ENCODE measurements around the gene MT1B.
"Not testable (repeated sequence)": the region's sequence is repeated elsewhere in the genome, so short reads cannot be mapped to it uniquely, and the experiment has no call there.

Gene MT1B

DNA sequence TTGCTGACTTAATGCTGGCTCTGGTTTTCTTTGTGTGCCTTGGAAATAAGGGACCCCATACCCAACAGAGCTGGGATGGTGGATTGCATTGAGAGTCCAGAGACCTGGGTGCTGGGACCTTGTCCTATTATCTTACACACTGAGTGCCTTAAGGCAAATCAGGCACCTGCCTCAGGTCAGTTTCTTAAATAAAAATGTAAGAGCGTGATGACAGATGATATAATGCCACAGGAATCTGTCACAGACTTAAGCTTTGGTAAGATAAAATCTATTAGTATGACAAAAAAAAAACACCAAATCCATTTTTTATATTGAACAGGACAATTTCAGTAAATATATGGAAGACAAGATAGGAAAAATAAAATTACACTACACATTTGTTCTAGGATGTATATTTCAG is 11.6 kb upstream of the MT1B start:
- no peak for DNase-seq

DNA sequence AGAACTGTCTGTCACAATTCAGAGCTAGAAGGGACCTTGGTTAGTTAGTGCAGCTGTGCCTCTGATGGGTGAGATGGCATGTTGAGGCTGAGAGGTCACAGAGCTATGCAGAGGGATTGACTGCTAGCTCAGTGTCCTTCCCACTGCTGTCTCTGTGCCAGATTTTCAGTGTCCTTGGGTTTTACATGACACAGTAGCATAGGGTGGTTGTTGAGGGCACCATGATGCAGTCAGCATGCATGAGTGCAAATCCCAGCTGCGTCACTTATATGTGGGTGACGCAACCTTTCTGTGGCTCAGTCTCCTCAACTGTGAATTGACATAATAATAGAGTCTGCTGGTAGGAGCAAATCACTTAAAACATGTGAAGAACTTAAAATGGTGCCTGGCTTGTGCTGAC is 10.5 kb upstream of the MT1B start:
- no peak for DNase-seq

DNA sequence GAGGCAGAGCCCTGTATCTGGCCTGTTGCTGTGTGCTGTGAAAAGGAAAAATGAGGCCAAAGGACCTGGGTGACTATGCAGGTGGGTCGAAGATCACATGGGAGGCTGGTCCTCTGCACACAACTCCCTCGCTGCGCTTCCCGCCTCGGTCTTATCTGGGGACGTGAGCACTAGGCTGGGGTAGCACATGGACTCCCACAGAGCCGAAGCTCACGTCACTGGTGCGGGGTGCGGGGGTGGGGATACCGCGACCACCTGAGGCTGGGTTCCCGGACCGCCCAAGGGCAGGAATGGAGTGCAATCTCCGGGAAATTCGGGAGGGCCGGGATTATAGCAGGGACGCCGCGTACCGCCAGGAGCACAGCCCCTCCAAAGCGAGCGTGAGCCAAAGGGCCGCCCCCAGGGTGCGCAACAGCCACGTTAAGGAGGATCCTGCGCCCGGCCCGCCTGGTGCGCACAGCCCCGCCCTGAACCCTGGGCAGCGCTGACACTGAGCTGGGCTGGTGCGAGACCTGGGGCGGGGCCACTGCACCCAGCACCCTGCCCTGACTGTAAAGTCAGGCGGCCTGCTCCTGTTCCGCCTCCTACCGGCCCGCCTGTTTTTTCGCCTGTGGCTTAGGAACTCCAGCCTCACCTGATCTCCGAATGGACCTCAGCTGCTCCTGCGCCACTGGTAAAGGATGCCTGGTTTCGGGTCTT is 8.5 kb upstream of the MT1B start:
- no peak for DNase-seq

DNA sequence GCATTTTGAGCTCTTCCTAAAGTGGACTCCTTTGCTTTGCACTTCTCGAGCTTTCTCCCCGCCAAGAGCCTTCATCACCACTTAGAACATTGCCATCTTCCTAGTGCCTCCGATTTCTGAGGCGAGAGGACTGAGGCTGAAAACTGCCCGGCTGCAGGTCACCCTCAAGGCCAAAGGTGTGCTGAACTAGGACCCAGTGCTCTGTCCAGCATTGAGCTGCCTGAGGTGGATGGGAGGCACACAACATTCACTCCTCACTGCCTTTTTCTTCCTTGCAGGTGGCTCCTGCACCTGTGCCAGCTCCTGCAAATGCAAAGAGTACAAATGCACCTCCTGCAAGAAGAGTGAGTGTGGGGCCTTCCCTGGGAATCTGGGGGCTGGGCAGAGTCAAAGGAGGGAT is 7.9 kb upstream of the MT1B start:
- DNase-seq: no peak

DNA sequence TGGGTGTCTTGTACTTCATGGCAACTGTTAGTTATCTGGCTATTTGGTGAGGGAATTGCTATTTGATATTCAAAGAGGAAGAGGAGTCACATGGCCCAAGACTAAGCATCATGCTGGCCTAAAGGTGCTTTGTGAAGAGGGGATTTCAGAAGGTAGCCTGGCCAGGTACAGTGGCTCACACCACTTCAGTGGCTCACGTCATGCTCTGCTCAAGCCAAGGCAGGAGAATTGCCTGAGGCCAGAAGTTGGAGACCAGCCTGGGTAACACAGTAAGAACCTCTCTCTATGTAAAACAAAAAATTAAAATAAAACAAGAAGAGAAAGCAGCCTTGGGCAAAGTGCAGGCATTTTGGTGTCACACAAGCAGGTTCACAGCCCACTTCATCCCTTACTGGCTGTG is 6.4 kb upstream of the MT1B start:
- no peak for DNase-seq

DNA sequence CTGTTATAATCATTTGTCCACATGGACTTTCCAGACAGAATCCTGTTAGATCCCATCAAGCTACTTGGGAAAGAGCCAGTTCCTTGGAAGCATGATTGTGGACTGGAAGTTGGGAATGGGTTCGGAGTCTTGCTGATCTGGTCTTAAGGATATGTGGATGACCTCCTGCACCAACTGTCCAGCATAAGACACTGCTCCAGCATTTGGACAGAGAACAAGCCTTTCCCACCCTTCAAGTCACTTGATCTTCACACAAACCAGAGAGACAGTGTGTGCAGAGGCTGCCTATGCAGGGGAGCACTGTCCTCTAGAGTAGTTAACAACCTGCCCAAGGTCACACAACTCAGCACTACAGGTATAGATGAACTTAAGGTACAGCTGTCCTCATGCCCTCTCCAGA is 5.8 kb upstream of the MT1B start:
- DNase-seq: no peak

DNA sequence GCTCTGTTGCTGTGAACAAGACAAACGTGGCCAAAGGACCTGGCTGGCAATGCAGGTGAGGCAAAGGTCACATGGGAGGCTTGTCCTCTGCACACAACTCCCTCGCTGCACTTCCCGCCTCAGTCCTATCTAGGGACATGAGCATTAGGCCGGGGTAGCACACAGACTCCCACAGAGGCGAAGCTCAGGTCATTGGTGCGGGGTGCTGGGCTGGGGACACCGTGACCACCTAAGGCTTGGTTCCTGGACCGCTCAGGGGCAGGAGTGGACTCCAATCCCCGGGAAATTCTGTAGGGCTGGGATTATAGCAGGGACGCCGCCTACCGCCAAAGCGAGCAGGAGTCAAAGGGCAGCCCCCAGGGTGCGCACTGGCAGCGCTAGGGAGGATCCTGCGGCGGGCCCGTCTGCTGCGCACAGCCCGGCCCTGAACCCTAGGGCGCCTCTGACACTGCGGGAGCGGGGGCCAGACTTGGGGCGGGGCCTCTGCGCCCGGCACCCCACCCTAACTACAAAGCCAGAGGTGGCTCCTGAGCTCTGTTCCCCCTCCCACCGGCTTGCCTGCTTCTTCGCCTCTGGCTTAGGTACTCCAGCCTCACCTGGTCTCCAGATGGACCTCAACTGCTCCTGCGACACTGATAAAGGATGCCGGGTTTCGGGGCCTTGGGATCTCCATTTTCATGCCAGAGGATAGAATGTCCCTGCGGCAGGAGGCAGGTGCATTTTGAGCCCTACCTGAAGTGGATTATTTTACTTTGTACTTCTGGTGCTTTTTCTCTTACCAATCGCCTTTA is 3.9 kb upstream of the MT1B start:
- no peak for DNase-seq

DNA sequence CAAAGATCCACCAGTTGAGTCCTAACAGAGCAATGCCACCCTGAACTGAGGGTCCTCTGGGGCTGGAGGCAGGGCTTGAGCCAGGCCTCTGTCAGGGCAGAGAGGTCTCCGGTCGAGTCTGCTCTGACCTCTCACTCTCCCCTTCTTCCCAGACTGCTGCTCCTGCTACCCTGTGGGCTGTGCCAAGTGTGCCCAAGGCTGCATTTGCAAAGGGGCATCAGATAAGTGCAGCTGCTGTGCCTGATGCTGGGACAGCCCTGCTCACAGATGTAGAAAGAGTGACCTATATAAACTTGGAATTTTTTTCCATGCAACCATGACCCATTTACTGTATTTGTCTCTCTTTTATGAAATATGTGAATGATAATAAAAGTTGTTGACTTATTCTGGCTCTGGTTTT is 2.4 kb upstream of the MT1B start:
- no peak for DNase-seq

DNA sequence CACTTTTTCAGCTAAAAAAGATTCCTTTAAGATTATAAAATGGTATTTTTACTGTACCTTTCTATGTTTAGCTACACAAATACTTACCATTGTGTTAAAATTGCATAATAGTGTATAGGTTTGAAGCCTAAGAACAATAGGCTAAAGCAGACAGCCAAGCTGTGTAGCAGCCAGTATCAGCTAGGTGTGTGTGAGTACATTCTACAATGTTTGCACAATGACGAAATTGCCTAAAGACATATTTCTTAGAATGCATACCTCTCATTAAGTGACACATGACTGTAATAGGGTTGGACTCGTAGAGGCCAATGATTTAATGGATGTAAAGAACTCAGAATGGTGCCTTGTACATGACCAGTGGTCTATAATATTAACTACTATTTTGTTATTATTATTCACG is 1.9 kb upstream of the MT1B start:
- DNase-seq: no peak

DNA sequence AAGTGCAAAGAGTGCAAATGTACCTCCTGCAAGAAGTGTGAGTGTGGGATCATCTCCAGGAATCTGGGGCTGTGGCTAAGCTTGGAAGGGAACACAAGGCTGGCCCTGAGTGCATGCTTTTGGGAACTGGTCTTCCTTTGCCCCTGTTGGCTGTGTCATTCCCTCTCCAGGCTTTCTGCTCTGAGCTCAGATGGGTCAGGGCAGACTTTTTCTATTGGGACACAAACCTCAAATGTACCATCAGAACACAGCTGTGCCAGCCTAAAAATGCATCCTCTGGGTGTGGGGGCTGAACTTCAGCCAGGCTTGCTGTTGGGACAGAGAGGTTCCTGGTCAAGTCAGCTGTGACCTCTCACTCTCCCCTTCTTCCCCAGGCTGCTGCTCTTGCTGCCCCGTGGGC is 914 bp downstream of the MT1B start:
- no peak for DNase-seq

DNA sequence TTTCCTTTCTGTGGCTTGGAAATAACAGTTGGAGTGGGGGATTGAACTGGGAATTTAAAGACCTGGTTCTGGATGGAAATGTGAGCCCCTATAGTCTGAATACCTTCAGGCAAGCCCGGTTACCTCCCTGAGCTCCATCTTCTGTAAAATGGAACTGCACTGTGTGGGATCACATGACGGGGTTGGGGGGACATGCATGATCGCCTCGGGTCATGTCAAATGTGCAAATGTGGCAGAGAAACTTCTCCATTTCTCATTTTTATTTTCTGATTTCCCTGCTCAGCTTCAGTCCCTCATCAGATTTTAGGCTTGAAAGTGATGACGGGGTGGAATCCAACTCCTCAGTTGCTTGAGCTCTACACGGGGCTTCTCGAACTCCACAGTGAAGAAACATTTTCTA is 1.5 kb downstream of the MT1B start:
- DNase-seq: no peak

DNA sequence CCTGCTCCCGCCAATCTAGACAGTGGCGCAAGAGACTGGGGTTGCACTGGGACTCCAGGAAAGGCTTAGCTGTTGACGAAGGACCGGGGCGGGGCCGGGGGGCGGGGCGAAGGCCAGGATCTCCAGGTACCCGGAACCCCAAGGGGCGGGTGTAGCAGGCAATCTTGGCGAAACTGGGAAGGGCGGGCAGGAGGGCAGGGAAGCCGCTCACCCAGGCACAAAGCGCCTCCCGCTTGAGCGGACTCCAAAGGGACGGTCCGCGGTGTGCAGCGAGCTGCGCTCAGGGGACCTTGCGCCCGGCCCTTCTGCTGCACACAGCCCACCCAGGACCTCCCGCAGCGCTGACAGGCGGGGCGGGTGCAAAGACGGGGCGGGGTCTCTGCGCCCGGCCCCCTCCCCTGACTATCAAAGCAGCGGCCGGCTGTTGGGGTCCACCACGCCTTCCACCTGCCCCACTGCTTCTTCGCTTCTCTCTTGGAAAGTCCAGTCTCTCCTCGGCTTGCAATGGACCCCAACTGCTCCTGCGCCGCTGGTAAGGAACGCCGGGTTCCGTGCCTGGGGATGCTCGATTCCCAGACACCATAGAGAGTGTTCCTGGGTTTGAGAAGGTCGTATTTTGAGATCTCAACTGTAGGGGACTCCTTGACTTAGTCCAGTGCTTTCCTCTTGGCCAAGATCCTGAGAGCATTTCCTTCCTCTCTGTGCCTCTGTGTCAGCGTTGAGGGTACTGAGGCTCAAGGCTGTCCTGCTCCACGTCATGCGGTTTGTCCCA is 6.1 kb downstream of the MT1B start, which contains the start of gene MT1F:
Gene MT1F (plus strand): TSS at position 405 of the 772 bp plus-strand sequence. CDS start 100 bp downstream, at position 505.
- no peak for DNase-seq

DNA sequence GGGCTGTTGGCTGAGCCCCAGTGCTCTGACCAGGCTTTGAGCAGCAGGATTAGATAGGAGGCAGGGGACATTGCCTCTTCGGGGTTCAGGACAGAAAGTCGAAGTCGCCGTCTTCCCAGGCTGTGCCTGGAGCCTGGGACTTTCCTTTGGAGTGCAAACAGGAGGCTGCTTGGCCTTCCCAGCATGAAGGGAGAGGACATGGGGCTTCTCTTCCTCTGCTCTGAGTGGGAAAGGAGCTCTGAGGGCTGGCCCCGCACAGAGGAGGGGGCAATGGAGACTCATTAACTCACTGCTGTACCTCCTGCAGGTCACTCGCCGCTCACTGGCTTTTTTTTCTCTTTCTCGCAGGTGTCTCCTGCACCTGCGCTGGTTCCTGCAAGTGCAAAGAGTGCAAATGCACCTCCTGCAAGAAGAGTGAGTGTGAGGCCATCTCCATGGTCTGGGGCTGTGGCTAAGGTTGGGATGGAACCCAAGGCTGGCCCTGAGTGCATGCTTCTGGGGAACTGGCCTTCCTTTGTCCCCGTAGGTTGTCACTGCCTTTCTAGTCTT is 6.7 kb downstream of the MT1B start:
- DNase-seq: no peak

DNA sequence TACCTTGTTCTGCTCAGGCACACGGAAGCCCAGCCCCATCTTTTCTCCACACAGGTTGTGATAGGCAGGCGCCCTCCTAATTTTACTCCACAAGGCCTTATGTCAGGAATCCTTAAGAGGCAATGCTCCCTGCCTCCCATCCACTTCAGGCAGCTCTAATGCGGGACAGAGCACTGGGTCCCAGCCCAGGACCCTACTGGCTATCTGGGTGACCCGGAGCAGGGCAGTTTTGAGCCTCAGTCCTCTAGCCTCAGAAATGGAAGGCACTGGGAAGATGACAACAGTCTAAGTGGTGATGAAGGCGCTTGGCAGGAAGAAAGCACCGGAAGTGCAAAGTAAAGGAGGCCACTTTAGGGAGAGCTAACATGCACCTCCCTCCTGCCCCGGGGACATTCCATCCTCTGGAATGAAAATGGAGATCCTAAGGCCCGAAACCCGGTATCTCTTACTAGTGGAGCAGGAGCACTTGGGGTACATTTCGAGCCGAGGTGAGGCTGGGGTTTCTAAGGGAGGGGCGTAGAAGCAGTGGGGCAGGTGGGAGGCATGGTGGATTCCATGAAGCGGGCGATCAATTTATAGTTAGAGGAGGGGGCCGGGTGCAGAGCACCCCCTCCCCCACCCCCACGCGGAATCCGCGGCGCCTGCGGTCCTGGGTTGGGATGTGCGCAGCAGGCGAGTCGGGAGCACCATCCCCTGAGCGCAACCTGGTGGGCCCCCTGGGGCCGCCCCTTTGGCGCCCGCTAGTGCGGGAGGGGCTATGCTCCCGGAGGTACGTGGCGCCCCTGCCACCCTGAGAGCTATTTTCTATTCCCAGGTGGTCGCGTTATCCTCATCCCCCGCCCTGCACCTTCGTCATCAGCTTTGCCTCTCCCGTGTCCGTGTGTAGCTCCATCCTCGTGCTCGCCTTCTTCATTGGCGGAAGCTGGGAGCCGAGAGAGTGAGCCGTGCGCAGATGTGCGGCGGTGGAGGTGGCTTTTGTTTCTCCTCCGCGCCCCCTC is 11.0 kb downstream of the MT1B start:
- no peak for DNase-seq

DNA sequence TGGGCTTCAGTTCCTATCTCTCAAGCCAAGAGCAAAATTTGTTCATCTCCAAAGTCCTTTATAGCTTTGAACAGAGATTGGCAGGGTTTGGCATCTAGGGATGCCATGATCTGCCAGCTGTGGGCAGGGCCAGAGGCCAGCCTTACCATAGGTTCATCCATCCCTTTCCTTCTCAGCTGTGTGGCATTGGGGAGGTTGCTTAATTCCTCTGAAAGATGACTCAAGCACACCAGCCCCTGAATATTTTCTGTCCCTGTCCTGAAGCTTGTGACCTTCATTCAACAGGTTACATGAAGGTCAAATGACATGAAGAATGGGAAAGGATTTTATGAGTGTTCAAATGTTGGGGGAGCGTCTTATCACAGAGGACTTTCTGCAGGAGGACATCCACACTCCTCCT is 12.8 kb downstream of the MT1B start:
- DNase-seq: no peak

DNA sequence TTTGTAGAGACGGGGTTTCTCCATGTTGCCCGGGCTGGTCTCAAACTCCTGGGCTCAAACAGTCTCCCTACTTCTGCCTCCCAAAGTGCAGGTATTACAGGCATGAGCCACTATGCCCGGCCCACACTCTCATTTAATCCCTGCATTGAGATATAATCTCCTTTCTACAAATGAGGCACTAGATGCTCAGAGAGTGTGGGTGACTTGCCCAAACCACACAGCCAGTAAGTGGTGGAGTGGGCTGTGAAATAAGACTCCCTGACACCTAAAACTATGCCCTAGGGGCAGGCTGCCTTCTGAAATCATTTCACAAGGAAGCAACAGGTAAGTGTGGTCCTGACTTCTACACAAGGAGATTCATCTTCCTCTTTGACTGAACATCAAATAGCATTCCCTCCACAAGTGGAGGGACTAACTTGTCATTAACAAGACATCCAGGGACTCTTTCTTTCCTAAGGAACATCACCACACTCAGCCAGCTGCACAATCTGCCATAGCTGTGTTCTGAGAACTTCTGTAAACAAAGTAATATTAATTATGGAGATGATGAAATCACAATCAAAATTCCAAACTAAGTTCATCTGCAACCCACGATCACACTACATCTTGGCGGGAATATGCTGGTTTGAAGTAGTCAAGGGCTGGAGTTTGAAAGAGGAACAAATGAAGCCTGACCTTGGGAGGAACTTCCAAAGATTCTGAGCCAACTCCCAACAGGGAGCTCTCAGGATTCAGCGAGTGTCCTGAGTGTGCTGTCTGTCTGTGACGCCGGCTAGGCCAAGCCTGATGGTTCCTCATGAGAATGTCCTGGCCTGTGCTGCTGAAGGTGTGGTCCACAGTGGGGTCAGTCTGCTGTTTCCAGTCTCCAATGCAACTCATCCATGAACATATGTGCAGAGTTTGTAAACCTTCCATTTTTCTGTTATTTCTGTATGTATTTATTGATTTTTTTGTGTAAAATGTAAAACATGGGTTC is 13.9 kb downstream of the MT1B start:
- not testable (repeated sequence) for DNase-seq

DNA sequence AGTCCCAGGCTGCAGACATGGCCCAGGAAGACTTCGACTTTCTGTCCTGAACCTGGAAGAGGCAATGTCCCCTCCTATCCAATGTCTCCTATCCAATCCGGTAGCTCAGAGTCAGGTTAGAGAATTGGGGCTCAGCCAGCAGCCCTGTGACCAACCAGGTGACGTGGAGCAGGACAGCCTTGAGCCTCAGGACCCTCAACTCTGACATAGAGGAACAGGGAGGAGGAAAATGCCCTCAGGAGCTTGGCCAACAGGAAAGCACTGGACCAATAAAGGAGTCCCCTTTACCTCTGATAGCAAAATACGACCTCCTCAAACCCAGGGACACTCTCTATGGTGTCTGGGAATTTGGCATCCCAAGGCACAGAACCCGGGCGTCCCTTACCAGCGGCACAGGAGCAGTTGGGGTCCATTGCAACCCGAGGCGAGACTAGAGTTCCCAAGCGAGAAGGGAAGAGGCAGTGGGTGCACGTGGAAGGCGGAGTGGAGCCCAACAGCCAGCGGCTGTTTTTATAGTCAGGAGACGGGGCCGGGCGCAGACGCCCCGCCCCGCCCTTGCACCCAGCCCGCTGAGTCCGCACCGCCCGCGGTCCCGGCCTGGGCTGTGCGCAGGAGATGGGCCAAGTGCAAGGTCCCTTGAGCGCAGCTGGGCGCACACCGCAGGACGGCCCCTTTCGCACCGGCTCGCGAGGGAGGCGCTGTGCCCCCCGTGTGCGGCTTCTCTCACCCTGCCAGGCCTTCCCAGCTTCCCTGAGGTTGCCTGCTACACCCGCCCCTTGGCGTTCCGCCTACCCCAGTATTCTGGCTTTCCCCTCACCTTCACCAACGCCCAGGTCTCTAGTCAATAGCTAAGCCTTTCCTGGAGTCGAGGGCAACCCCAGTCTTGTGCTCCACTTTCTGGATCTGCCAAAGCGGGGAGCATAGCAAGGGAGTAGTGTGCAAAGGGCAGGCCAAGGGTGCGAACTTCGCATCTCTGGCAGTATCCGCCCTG is 16.2 kb downstream of the MT1B start, which contains the start of gene MT1G:
Gene MT1G (minus strand): TSS at position 485 of the 991 bp plus-strand sequence. CDS start 72 bp downstream, at position 413.
- DNase-seq: no peak

DNA sequence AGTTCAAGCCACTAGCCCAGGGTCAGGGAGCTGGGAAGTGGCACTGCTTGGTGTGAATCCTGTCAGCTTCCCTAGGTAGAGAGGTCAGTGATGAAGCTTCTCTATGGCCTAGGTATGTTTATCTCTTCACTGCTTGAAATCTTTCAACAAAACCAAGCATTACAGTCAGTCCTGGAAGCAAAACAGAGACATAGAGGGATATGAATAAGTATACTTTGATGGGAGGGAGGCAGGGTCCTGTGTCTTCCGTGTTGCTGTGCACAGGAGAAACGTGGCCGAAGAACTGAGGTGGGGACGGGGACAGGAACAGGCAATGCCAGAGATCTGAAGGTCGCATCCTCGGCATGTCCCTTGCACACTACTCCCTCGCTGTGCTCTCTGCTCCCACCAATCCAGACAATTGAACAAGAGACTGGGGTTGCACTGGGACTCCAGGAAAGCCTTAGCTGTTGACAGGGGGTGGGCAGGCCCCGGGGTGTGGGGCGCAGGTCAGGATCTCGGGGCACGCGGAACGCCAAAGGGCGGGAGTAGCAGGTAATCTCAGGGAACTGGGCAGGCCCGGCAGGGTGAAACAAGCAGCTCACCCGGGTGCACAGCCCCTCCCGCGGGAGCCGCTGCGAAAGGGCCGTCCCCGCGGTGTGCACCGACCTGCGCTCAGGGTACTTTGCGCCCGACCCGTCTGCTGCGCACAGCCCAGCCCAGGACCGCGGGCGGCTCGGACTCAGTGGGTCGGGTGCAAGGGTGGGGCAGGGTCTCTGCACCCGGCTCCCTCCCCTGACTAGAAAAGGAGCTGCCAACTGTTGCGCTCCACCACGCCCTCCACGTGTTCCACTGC is 17.5 kb downstream of the MT1B start, which contains the start of gene MT1H:
Gene MT1H (plus strand): TSS at position 810 of the 835 bp plus-strand sequence. CDS start 71 bp downstream, outside the sequence.
- no peak for DNase-seq

All from DMS 273 treated with DMSO at 0.1 percent for 48 hours (cell line).